Duodenal mucosa (tissue), 2 donors: ENCODE results near the gene LEUTX.
A peak's percentile ranks its signal among the peaks of the same experiment; 100 is the strongest.

Experiments
- H3K27ac ChIP-seq: one replicate; pipeline ENCODE4 v1.7.0; 2013; ENCODE audit warnings: low read depth, low read length
- H3K27me3 ChIP-seq, 2 donors: one replicate each; pipeline ENCODE4 v1.7.0; 2013; ENCODE audit warnings: low read length in 2 of 2, control low read depth in 1 of 2; ENCODE audit not compliant: insufficient read depth in 2 of 2, control insufficient read depth in 1 of 2
- H3K36me3 ChIP-seq, 2 donors: one replicate each; pipeline ENCODE4 v1.7.0; 2013; ENCODE audit warnings: low read length in 2 of 2, control low read depth in 1 of 2; ENCODE audit not compliant: insufficient read depth in 2 of 2, control insufficient read depth in 1 of 2
- H3K4me1 ChIP-seq, 2 donors: one replicate each; pipeline ENCODE4 v1.7.0; 2013; ENCODE audit warnings: low read length in 2 of 2, control low read depth in 1 of 2; ENCODE audit not compliant: insufficient read depth in 2 of 2, control insufficient read depth in 1 of 2
- H3K4me3 ChIP-seq, 2 donors: one replicate each; pipeline ENCODE4 v1.7.0; 2013; ENCODE audit warnings: low read length in 2 of 2, low read depth in 1 of 2
- H3K9ac ChIP-seq, 2 donors: one replicate each; pipeline ENCODE4 v1.7.0; 2013; ENCODE audit warnings: low read length in 2 of 2, low read depth in 1 of 2
- H3K9me3 ChIP-seq, 2 donors: one replicate each; pipeline ENCODE4 v1.7.0; 2013; ENCODE audit warnings: low read length in 2 of 2, control low read depth in 1 of 2; ENCODE audit not compliant: control insufficient read depth in 1 of 2

Gene LEUTX

GRCh38 chr19:39818626-39819097 is 40.0 kb downstream of the LEUTX start:
- Histone ChIP-seq H3K4me1 (peaks cover 3 to 4% of the 10 kb centered on the region in 2 donors), H3K27me3 (no peaks in the 10 kb centered on the region), H3K4me3 (no peak overlapping the region), H3K27ac (no peak overlapping the region), H3K9me3 (no peaks in the 10 kb centered on the region), H3K36me3 (no peaks in the 10 kb centered on the region), H3K9ac (no peak overlapping the region)

- Histone ChIP-seq H3K4me1 (peaks cover 8 to 10% of the 10 kb centered on the region in 2 donors), H3K9me3 (no peaks in the 10 kb centered on the region), H3K27ac (no peak overlapping the region), H3K27me3 (no peaks in the 10 kb centered on the region), H3K4me3 (no peak overlapping the region), H3K36me3 (no peaks in the 10 kb centered on the region), H3K9ac (no peak overlapping the region)
Observed at GRCh38 chr19:39819786-39820185, 41.1 kb downstream of the LEUTX start.

DNA sequence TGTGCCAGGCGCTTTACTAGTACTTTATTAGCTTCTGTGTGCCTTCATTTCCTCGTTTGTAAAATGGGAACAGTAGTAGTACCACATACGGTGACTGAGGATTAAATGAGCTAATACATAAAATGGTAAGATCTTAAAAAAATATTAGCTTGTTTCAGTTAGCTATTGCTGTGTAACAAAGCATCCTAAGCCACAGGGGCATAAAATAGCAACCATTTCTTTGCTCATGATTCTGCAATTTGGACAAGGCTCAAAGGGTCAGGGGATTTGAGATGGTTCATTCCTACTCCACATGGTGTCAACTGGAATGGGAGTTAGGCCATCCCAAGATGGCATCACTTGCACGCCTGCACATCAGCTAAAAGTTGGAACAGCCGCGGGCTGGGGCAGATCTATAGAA is 42.0 kb downstream of the LEUTX start:
- Histone ChIP-seq H3K27me3 (no peaks in the 10 kb centered on the region), H3K4me1 (peaks cover 13 to 15% of the 10 kb centered on the region in 2 donors), H3K9ac (no peak overlapping the region), H3K27ac (no peak overlapping the region), H3K4me3 (no peak overlapping the region), H3K9me3 (no peaks in the 10 kb centered on the region), H3K36me3 (no peaks in the 10 kb centered on the region)

- Histone ChIP-seq H3K27me3 (no peaks in the 10 kb centered on the region), H3K9ac (peak overlapping the region; percentile 65 to 87), H3K4me1 (peaks cover 13 to 15% of the 10 kb centered on the region in 2 donors), H3K27ac (no peak overlapping the region), H3K4me3 (peak overlapping the region; percentile 83 to 97), H3K36me3 (peaks cover 5 to 17% of the 10 kb centered on the region in 2 donors), H3K9me3 (no peaks in the 10 kb centered on the region)
Observed at GRCh38 chr19:39823686-39824085, 45.0 kb downstream of the LEUTX start.

DNA sequence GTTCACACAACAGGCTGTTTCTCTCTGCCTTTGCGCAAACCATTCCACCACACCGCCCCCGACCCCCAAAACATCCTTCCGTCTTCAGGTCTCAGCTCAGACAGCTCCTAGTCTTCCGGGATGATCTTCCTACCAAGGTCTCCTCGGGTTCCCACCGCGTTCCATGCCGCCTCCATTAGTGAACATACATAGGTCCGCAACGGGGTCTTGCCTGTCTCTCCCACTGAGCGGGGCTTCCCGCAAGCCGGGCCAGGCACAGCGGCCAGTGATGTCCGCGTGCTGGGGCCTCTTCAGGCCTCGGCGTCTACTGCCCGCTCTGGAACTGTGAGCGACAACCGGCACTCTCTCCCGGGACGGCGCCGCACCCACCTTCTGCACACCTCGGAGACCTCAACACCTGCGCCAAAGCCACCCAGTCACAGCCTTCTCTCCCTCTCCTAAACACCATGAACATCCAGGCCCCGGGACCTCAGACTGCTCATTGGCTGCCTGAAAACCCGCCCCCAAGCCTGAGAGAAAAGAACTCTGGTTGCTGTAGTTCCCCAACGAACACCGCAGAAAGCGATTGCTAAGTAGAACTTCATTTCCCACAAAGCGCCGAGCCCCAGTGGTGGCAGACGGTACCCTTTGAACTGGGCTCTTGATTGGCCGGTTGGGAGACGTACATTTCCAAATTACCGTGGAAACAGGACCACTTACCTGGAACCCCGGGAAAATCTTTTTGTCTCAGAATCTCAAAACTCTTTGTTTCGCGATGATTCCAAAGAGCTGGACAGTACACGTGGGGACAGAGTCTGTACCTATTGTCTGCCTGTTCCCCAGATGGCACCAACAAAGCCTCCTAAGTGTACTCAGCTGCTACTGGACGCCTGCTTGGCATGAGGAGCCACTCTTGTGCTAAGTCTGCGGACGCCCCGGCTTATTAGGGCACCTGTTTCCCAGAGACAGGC is 45.8 kb downstream of the LEUTX start:
- Histone ChIP-seq H3K27ac (no peak overlapping the region), H3K4me1 (peaks cover 13 to 15% of the 10 kb centered on the region in 2 donors), H3K36me3 (peaks cover 6 to 21% of the 10 kb centered on the region in 2 donors), H3K9ac (peak overlapping the region; percentile 65 to 87), H3K4me3 (peak overlapping the region; percentile 83 to 97), H3K27me3 (no peaks in the 10 kb centered on the region), H3K9me3 (no peaks in the 10 kb centered on the region)

GRCh38 chr19:39825093-39825463 is 46.4 kb downstream of the LEUTX start:
- Histone ChIP-seq H3K36me3 (peaks cover 12 to 27% of the 10 kb centered on the region in 2 donors), H3K4me3 (peak overlapping the region; percentile 83 to 97), H3K9ac (no peak overlapping the region), H3K27ac (no peak overlapping the region), H3K27me3 (no peaks in the 10 kb centered on the region), H3K4me1 (peaks cover 13 to 15% of the 10 kb centered on the region in 2 donors), H3K9me3 (no peaks in the 10 kb centered on the region)

- no peak overlapping the region for H3K4me3 ChIP-seq
- H3K9me3 ChIP-seq = no peaks in the 10 kb centered on the region
- no peak overlapping the region for H3K9ac ChIP-seq
- H3K27ac ChIP-seq = no peak overlapping the region
- H3K27me3 ChIP-seq = no peaks in the 10 kb centered on the region
- peaks cover 13 to 15% of the 10 kb centered on the region in 2 donors for H3K4me1 ChIP-seq
- peaks cover 18 to 32% of the 10 kb centered on the region in 2 donors for H3K36me3 ChIP-seq
Observed at GRCh38 chr19:39825531-39826076, 47.0 kb downstream of the LEUTX start.

GRCh38 chr19:39826311-39826945 is 47.8 kb downstream of the LEUTX start:
- Histone ChIP-seq H3K4me1 (peaks cover 13 to 15% of the 10 kb centered on the region in 2 donors), H3K27me3 (no peaks in the 10 kb centered on the region), H3K27ac (no peak overlapping the region), H3K36me3 (peaks cover 18 to 41% of the 10 kb centered on the region in 2 donors), H3K9me3 (no peaks in the 10 kb centered on the region), H3K4me3 (no peak overlapping the region), H3K9ac (no peak overlapping the region)

DNA sequence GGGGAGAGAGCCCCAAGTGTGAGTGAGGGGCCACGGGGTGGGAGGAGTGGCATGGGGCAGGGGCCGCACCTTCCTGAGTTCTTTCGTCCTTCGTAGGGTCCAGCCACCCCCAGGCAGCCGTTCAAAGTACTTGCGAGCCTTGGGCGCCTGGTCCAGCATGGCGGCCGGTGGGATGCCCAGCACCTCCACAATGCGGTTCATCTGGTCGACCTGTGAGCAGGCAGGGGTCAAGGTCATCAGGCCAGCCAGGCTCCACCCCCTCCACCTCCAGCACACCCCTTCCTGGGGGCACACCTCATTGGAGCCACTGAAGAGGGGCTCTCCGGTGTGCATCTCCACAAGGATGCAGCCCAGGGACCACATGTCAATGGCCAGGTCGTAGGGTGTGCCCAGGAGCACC is 48.6 kb downstream of the LEUTX start:
- H3K27me3 ChIP-seq = no peaks in the 10 kb centered on the region
- H3K4me1 ChIP-seq = peaks cover 14 to 19% of the 10 kb centered on the region in 2 donors
- peaks cover 18 to 43% of the 10 kb centered on the region in 2 donors for H3K36me3 ChIP-seq
- H3K9ac ChIP-seq = no peak overlapping the region
- no peaks in the 10 kb centered on the region for H3K9me3 ChIP-seq
- no peak overlapping the region for H3K4me3 ChIP-seq
- H3K27ac ChIP-seq = no peak overlapping the region
